DMS53 treated with DMSO at 0.1 percent for 48 hours (cell line): ENCODE results near the gene SCN2A.
A peak's percentile ranks its signal among the peaks of the same experiment; 100 is the strongest.

ENCODE experiments used
- DNase-seq: peaks from one replicate; lab custom pipeline; 2025; ENCODE audit not compliant: unreplicated experiment; lab: John Stamatoyannopoulos, UW

SCN2A gene

GRCh38 chr2:165410276-165410675 is 171.1 kb downstream of the SCN2A start:
- no peak for DNase-seq

DNA sequence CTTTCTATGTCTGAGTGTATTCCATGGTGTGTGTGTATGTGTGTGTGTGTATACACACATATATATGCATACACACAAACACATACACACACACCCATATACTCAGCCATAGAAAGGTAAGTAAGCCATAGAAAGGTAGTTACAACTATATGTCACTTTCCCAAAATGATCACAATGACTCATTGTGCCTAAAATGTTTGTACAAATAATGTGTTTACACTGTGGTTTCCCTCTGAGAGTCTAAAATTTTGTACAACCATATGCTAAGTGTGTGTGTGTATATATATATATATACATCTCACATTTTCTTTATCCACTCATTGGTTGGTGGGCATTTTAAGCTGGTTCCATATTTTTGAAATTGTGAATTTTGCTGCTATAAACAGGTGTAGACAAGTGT is 175.0 kb downstream of the SCN2A start:
- DNase-seq: no peak

DNA sequence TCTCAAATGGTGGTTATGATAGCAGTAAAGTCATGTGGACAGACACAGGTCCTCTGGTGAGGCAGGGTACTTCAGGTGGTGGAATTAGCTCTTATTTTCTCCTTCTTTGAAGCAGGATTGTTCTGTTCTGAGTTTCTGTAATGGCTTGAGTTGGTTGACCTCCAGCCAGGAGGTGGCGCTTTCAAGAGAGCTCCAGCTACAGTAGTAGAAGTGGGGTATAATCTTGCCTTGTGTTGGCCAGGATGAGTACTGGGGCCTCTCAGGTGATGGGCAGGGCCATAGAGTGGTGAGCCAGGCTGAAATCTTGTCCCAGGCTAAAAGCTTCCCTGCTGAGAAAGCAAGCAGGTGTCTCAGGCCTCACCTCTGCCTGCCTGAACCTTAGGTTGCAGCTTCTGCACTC is 177.8 kb downstream of the SCN2A start:
- no peak for DNase-seq

DNA sequence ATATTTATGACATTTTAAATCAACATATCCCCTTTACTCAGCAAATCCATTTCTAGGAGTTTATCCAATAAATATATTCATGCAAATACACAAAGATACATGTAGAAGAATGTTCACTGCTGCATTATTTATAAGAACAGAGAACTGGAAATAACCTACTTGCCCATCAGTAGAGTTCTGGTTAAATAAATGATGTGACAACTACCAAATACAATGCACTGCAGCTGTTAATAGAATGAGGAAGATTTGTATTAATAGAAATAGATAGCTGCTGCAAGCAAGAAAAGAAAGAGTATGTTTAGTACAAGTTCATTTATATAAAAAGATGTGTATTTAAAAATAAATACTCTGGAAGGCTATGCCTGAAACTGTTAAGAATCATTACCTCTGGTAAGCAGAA is 181.0 kb downstream of the SCN2A start:
- no peak for DNase-seq

- no peak for DNase-seq
Observed at GRCh38 chr2:165423081-165423480, 183.9 kb downstream of the SCN2A start.

GRCh38 chr2:165425556-165425955 is 186.3 kb downstream of the SCN2A start:
- no peak for DNase-seq

DNA sequence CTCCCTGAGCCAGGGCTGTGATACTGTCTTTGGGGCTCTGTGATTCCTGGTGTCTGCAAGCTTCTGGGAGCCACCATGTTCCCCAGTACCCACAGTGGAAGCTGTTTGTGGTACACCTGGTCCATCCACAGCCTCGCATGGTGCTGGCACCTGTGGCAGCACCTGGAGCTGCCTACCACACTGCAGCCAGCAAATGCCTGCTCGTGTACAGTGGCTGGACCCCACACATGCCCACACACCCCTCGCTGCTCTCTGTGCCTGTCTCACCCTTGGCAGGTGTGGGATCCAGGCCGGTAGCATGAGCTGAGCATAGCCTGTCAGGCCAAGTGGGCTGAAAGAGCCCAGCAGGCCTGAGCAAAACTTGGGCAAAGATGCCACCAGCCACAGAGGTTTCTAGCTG is 188.5 kb downstream of the SCN2A start:
- DNase-seq: no peak

- no peak for DNase-seq
Observed at GRCh38 chr2:165428926-165429325, 189.7 kb downstream of the SCN2A start.

GRCh38 chr2:165431014-165431413 is 191.8 kb downstream of the SCN2A start:
- no peak for DNase-seq

GRCh38 chr2:165432234-165432966 is 193.2 kb downstream of the SCN2A start:
- no peak for DNase-seq

GRCh38 chr2:165434865-165435496 is 195.8 kb downstream of the SCN2A start:
- no peak for DNase-seq

- no peak for DNase-seq
Observed at GRCh38 chr2:165435611-165436010, 196.4 kb downstream of the SCN2A start.

DNA sequence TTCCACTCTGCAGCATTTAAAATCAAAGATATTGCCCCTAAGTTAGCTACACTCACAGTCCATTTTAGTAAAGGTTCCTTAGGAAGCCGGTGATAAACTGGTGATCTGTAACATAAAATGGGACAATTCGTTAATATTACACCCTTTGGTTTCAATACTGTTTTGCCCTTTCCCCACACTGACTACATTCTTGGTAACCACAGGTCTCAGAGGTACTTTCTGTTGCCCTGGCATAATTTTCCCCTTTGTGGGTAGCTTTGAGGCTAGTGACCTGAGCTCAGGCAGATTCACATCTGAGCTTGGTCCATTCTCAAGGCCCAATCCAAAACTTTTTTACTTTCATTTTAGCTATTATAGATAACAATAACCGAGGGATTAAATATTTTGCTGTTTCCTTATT is 197.3 kb downstream of the SCN2A start:
- no peak for DNase-seq

DNA sequence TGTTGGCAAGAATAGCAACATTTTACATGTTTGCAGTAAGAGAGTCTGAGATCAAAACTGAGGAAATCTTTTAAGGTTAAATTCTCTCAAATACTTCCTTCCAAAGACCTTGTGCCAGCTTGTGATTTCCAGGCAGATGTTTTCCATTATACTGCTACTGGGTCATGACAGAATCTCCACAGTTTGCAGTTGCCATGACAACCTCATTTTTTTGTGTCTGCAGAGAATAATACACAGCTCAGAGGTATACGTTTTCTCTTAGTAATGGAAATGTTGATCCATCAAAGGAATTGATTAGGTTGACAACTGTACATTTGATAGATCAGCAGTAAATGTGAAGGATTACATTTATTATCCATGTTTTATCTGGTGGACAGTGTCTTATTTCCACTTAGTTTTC is 201.2 kb downstream of the SCN2A start:
- peak; percentile 61 for DNase-seq
